ENCODE measurements around the gene LRRK1. TPM values are rescaled to one million over a fixed set of nuclear protein-coding genes. Genes with fewer than 3 reads are reported as not detected.
A peak's percentile ranks its signal among the peaks of the same experiment; 100 is the strongest.

The LRRK1 gene
- total RNA-seq, 4 donors from 2014 or later, result 12.1 to 23.8 (median 15.2) TPM

DNA sequence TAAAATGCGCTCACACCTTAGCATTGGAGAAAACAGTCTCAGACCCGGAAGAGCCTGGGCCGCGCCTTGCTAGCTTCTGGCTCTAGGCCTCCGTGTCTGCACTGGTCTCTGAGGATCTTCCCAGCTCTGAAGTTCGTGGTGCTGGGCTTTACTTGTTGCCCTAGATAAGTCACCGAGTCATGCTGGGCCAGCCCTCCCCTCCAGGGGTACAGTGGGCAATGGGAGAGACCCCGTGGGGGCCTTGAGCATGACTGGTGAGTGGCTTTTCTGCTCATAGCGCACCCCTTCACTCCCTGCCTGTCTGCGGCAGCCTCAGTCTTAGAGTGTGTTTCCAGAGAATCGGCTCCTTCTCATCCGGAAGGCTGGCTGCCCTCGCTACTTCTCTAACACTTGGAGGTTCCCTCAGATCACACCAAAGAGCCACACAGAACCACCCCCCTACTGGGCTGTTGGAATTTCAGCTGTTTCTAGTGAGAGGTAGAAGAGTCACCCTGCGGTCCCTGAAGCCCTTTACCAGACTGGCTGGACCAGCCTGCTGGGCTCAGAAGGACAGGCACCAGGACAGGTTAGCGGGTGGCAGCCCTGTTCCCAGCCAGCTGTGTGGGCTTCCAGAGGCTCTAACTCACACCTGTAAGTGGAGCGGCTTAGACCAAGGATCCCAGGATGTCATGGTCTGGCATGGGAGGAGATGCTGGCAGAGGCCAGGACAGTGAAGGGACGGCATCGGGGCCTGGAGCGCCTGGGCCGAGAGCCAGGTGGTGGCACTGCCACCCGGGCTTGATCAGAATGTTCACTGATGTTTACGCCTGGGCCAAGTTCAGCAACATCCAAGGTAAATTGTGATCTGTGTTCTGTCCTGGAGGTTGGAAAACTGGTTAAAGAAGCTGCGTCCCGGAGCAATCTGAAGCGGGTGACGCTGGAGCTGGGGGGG, 21.7 kb upstream of the LRRK1 start:
- Histone ChIP-seq H3K27ac (peak overlapping the region in 1 of 4 donors; percentile 10), H3K4me1 (peaks cover 0 to 38% (median 8%) of the 10 kb centered on the region in 3 donors), H3K9me3 (no peaks in the 10 kb centered on the region), H3K36me3 (no peaks in the 10 kb centered on the region), H3K27me3 (peaks cover 6% of the 10 kb centered on the region), H3K4me3 (no peak overlapping the region)
- WGBS, 2 donors (ENCODE audit: low coverage in 1 of 2), result 100% methylated on average over 1 of the region's 26 CpGs; no CpG with 5 or more reads in 1 of the 2 donors
- ATAC-seq, result no peak
- no peak for TF ChIP-seq POLR2AphosphoS5 (IDR thresholded peaks at IDR 0.05)
- TF ChIP-seq, protein P1, sequence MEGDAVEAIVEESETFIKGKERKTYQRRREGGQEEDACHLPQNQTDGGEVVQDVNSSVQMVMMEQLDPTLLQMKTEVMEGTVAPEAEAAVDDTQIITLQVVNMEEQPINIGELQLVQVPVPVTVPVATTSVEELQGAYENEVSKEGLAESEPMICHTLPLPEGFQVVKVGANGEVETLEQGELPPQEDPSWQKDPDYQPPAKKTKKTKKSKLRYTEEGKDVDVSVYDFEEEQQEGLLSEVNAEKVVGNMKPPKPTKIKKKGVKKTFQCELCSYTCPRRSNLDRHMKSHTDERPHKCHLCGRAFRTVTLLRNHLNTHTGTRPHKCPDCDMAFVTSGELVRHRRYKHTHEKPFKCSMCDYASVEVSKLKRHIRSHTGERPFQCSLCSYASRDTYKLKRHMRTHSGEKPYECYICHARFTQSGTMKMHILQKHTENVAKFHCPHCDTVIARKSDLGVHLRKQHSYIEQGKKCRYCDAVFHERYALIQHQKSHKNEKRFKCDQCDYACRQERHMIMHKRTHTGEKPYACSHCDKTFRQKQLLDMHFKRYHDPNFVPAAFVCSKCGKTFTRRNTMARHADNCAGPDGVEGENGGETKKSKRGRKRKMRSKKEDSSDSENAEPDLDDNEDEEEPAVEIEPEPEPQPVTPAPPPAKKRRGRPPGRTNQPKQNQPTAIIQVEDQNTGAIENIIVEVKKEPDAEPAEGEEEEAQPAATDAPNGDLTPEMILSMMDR (IDR thresholded peaks at IDR 0.05), result no peak
- no peak for TF ChIP-seq EP300 (IDR thresholded peaks at IDR 0.05)
- no peak for TF ChIP-seq POLR2A (IDR thresholded peaks at IDR 0.05)

DNA sequence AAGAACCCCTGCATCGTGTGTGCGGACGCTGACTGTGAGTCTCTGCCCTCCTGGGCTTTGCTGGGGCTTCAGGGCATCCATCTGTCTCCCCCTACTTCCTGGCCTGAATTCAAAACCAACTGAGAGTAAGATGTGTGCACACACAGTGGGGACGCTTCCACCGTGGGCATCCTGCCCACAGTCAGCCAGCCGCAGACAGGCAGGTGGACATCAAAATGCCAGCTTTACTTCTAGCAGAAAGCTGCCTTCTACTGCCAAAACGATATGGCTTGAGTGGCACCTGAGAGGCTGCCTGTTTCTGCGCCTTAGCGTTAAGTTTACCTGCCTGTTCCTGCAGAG, 21.0 kb upstream of the LRRK1 start:
- H3K27ac ChIP-seq, result no peak overlapping the region
- no peak for TF ChIP-seq POLR2AphosphoS5 (IDR thresholded peaks at IDR 0.05)
- TF ChIP-seq, protein P1 (IDR thresholded peaks at IDR 0.05), result no peak
- TF ChIP-seq EP300 (IDR thresholded peaks at IDR 0.05), result no peak
- TF ChIP-seq POLR2A (IDR thresholded peaks at IDR 0.05), result no peak
- no peak overlapping the region for H3K4me3 ChIP-seq
- no peaks in the 10 kb centered on the region for H3K9me3 ChIP-seq
- H3K27me3 ChIP-seq, result peaks cover 6% of the 10 kb centered on the region
- peaks cover 0 to 44% (median 11%) of the 10 kb centered on the region in 3 donors for H3K4me1 ChIP-seq
- no peak for ATAC-seq
- no peaks in the 10 kb centered on the region for H3K36me3 ChIP-seq
- WGBS, 2 donors (ENCODE audit: low coverage in 1 of 2), result 79% methylated on average over 2 of the region's 9 CpGs; no CpG with 5 or more reads in 1 of the 2 donors

DNA sequence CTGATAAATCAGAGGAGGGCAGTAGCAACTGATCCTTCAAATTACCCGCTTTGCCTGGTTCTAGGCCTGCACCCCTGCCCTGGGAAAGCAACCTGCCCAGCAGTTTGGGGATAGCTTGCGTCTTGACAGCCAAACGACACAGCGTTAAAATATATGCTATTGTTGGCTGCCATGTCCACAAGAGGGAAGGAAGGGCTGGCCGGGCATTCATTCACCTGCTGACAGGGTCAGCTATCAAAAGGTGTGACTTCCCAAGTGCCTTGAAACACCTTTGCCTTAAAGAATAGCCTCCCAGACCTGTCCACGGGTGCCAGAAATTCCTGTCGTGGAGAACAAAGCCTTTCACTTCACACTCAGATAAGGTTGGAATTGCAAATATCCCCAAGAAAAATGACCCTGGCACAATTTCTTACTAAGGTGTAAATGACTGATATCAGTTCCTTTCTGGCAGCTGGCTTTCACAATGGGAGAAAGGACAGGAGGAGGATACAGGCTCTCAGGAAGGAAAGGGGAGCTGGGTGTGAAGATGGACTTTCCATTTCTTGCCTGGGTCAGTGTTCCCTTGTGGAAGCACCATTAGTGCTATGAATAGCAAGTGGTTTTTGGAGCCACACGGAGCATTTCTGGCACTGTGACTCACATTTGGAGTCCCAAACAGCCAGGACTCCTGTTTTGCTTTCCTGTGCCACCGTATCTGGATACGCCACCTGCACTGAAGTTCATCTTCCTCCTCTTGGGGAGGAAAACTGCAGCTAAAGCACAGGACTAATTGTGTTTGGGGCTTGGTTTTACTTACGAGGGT, 20.3 kb upstream of the LRRK1 start:
- H3K4me3 ChIP-seq, result no peak overlapping the region
- ATAC-seq, result no peak
- peaks cover 6% of the 10 kb centered on the region for H3K27me3 ChIP-seq
- peak overlapping the region in 1 of 4 donors; percentile 19 for H3K27ac ChIP-seq
- no peaks in the 10 kb centered on the region for H3K9me3 ChIP-seq
- 59 to 67% methylated on average over 5 to 6 of the region's 11 CpGs for WGBS, 2 donors (ENCODE audit: low coverage in 1 of 2)
- no peaks in the 10 kb centered on the region for H3K36me3 ChIP-seq
- H3K4me1 ChIP-seq, result peaks cover 0 to 46% (median 11%) of the 10 kb centered on the region in 3 donors
- TF ChIP-seq POLR2A (IDR thresholded peaks at IDR 0.05) (no peak), POLR2AphosphoS5 (IDR thresholded peaks at IDR 0.05) (no peak), EP300 (IDR thresholded peaks at IDR 0.05) (no peak)
- TF ChIP-seq, protein P1 (IDR thresholded peaks at IDR 0.05), result no peak

DNA sequence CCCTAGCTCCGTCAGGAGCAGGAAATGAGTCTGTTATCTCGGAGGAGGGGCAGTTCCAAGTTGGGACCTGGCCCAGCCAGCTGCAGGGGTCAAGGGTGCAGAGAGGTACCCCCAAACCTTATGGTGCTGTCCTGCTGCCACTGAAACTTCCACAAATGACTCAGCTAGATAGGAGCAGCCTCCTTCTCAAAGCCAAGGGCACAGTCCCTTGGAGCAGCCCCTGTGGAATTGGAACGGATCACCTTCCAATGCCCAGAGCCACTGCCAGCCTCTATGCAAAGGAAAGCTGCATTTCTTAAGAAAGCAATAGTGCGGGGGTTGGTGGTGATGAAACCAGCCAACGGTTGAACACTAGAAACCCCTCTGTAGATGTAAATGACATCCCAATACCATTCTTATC, 19.6 kb upstream of the LRRK1 start:
- WGBS, 2 donors (ENCODE audit: low coverage in 1 of 2), result 70 to 87% methylated on average over 3 of the region's 5 CpGs
- Histone ChIP-seq H3K27ac (peak overlapping the region in 1 of 4 donors; percentile 19), H3K4me1 (peaks cover 0 to 46% (median 11%) of the 10 kb centered on the region in 3 donors), H3K36me3 (no peaks in the 10 kb centered on the region), H3K9me3 (no peaks in the 10 kb centered on the region), H3K27me3 (peaks cover 6% of the 10 kb centered on the region), H3K4me3 (no peak overlapping the region)
- TF ChIP-seq, protein P1 (IDR thresholded peaks at IDR 0.05), result no peak
- TF ChIP-seq POLR2AphosphoS5 (IDR thresholded peaks at IDR 0.05), result no peak
- no peak for TF ChIP-seq EP300 (IDR thresholded peaks at IDR 0.05)
- no peak for TF ChIP-seq POLR2A (IDR thresholded peaks at IDR 0.05)
- no peak for ATAC-seq

Data from gastroesophageal sphincter (tissue), 4 donors.